ENCODE results near the gene GRK7.
"Not testable (repeated sequence)": the region's sequence is repeated elsewhere in the genome, so short reads cannot be mapped to it uniquely, and the experiment has no call there.

Gene GRK7

GRCh38 chr3:141763088-141763750 lies at the start of gene GRK7:
GRK7 (plus strand) TSS chr3:141763408; CDS start chr3:141778285, 14,877 bp downstream.
- DNase-seq, result no peak

- DNase-seq, result no peak
These were observed 48.5 kb upstream of the GRK7 start for GRCh38 chr3:141714671-141715070.

GRCh38 chr3:141722081-141722480 lies 41.1 kb upstream of the GRK7 start:
- no peak for DNase-seq

GRCh38 chr3:141722648-141723047 lies 40.6 kb upstream of the GRK7 start:
- DNase-seq, result no peak

- DNase-seq, result no peak
These were observed 40.0 kb upstream of the GRK7 start for GRCh38 chr3:141723255-141723654.

- DNase-seq, result no peak
These were observed 39.0 kb upstream of the GRK7 start for GRCh38 chr3:141724186-141724585.

GRCh38 chr3:141725036-141725435 lies 38.2 kb upstream of the GRK7 start:
- DNase-seq, result no peak

- no peak for DNase-seq
These were observed 36.7 kb upstream of the GRK7 start for GRCh38 chr3:141726483-141726882.

GRCh38 chr3:141728355-141728892 lies 34.8 kb upstream of the GRK7 start:
- DNase-seq, result no peak

- DNase-seq, result peak; percentile 7 to 10
These were observed 34.0 kb upstream of the GRK7 start for GRCh38 chr3:141729240-141729639.

GRCh38 chr3:141735176-141735575 lies 28.0 kb upstream of the GRK7 start:
- DNase-seq, result no peak

GRCh38 chr3:141735770-141736465 lies 27.3 kb upstream of the GRK7 start:
- DNase-seq, result no peak

GRCh38 chr3:141737093-141737492 lies 26.1 kb upstream of the GRK7 start:
- peak; percentile 21 to 48 for DNase-seq

GRCh38 chr3:141737678-141738021 lies 25.6 kb upstream of the GRK7 start:
- DNase-seq, result no peak

- DNase-seq, result peak; percentile 92 to 94
These were observed 25.0 kb upstream of the GRK7 start, which contains the start of gene RNF7 for GRCh38 chr3:141738022-141738890. RNF7 (plus strand) TSS chr3:141738298; CDS start chr3:141738342, 44 bp downstream.

GRCh38 chr3:141738891-141739363 lies 24.3 kb upstream of the GRK7 start:
- DNase-seq, result peak; percentile 63 to 79

- DNase-seq, result no peak
These were observed 23.5 kb upstream of the GRK7 start for GRCh38 chr3:141739731-141740130.

GRCh38 chr3:141740349-141740748 lies 22.9 kb upstream of the GRK7 start:
- no peak for DNase-seq

GRCh38 chr3:141743305-141743704 lies 19.9 kb upstream of the GRK7 start:
- DNase-seq, result no peak

- DNase-seq, result no peak
These were observed 16.2 kb upstream of the GRK7 start for GRCh38 chr3:141746962-141747361.

GRCh38 chr3:141753399-141753798 lies 9.8 kb upstream of the GRK7 start:
- no peak for DNase-seq

GRCh38 chr3:141754032-141754431 lies 9.2 kb upstream of the GRK7 start:
- DNase-seq, result no peak

GRCh38 chr3:141762552-141762951 lies 656 bp upstream of the GRK7 start:
- DNase-seq, result not testable (repeated sequence)
